Middle frontal gyrus (tissue), 1 donor: ENCODE measurements around the gene PPP1R12A.

Experiments
- DNase-seq: peaks from one replicate; pipeline ENCODE4 v3.0.0-alpha.2; 2015; ENCODE audit warnings: low spot score; ENCODE audit errors: extremely low spot score

Gene PPP1R12A

GRCh38 chr12:79769189-79769859, 165.6 kb downstream of the PPP1R12A start:
- DNase-seq: no peak

DNA sequence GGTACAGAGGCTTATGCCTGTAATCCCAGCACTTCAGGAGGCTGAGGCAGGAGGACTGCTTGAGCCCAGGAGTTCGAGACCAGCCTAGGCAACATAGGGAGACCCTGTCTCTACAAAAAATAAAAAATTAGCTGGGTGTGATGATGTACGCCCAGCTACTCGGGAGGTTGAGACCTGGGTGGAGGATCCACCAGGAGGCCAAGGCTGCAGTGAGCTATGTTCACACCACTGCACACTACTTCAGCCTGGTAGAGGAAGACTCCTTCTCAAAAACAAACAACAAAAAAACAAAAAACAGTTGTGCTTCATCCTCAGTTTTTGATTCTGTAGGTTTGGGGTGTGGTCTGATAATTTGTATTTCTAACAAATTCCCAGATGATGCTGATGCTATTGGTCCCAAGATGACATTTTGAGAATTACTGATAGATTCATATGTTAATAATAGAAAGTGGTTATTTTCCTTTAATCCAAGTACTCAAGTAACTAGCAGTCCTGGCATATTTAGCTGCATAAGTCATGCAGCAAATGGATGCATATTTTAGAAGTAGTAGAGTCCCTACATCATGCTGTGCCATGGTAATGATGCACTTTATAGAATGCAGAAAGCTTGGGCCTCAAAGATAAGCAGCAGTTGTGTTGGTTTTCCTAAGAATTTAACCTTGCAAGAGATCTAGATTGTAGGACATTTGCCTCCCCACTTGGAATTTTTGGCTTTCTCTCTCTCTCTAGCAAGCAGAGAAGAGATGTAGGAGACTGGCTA, 168.0 kb downstream of the PPP1R12A start:
- DNase-seq: no peak

GRCh38 chr12:79765157-79765556, 169.7 kb downstream of the PPP1R12A start:
- no peak for DNase-seq

DNA sequence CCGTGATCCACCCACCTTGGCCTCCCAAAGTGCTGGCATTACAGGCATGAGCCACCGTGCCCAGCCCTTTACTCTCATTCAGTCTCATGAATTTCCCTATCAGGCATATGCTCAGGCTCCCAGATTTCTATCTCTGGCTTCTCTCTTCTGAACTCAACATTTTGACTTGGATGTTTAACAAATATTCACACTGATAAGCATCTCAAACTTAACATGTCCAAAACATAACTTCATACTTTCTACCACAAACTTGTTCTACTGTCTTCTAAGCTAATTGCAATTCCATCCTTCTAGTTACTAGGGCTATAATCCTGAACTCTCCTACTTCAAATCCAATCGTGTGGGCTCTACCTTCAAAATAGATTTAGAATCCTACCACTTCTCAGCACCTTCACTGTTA, 170.3 kb downstream of the PPP1R12A start:
- DNase-seq: no peak

DNA sequence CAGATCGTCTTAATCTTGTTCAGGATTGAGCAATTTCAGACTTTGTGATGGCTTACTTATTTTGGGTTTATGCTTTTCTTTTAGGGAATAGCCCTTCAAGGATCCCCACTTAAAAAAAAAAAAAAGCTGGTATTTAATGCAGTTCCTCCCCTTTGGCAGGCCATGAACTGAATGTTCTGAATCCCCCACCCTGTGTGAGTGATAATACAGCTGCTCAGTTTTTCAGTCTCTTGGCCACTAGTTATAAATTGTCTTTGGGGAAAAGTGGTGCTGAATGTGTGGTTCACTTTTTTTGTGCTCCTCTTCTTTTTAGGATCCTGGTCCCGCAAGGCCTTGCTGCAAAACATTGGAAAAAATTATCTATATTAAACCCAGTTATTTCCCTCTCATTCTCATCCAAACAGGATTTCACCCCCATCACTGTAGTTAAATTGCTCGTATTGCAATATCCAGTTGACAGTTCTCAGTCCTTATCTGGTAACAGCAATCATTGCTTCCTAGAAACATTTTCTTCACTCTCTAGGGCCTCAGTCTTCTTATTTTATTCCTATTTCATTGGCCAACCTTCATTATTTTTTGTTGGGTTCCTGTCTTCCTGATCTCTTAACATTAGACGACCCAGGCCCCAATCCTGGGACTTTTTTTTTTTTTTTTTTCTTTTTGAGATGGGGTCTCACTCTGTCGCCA, 171.0 kb downstream of the PPP1R12A start:
- DNase-seq: no peak

DNA sequence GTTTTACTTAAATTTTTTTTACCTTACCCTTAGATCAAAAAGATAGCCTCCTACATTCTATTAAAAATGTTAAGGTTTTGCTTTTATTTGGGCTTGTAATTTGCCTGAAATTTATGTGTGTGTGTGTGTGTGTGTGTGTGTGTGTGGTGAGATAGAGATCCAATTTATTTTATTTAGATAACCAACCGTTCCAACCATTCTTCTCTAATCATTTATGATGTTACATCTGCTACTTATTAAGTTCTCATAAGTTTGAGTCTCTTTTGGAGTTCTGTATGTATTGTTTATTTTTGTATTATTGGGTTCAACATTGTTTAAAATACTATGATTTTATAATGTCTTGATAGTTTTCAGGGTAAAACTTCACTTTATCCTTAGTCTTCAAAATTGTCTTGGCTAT, 173.6 kb downstream of the PPP1R12A start:
- DNase-seq: no peak

GRCh38 chr12:79747274-79747673, 187.6 kb downstream of the PPP1R12A start:
- no peak for DNase-seq

DNA sequence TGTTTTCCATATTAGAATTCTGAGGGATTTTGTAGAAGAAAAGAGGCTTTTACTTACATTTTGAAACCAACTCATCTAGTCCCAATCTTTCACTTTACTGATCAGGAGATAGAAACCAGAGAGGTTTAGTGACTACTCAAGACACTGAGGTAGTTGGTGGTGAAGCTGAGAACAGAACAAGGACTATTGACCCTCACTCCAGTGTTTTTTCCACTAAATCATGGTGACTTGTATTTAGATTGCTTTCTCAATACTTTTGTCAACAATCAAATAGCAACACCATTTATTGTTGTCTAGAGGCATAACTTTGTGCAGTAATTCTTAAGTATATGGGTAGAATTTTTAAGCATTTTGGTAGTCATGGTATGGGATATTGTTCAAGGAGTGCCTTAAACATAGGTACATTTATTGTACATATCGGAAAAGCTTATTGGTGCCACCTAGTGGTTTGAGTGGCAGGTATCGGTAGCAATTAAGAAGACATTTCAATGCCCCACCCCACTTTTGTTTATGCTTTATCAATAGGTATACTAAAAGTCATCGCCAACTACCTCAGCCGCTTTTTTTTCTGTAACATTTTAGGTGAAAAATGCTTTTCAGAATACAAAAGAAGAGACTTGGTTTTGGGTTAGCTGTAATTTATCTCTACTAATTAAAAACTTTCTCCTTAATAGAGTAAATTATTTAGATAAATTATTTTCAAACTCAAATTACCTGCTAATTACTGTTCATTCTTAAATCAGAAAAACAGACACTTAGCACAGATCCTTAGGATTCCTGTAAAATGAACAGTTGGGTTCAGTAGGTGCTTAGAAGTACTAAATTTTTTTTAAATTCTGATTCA, 196.8 kb downstream of the PPP1R12A start:
- DNase-seq: no peak

- DNase-seq: no peak
Measured at GRCh38 chr12:79732638-79733037, 202.3 kb downstream of the PPP1R12A start.

GRCh38 chr12:79725987-79726386, 208.9 kb downstream of the PPP1R12A start:
- DNase-seq: no peak
